ENCODE measurements around the gene DDX42.

DDX42 gene

GRCh38 chr17:63820963-63821561, 47.1 kb downstream of the DDX42 start:
- no peak for DNase-seq (ENCODE audit: low read depth in 3 of 3, low spot score in 1 of 3)

GRCh38 chr17:63821804-63822203, 47.8 kb downstream of the DDX42 start:
- DNase-seq (ENCODE audit: low read depth in 3 of 3, low spot score in 1 of 3) = no peak

GRCh38 chr17:63822537-63822936, 48.6 kb downstream of the DDX42 start:
- DNase-seq (ENCODE audit: low read depth in 3 of 3, low spot score in 1 of 3) = no peak

GRCh38 chr17:63823659-63824331, 49.8 kb downstream of the DDX42 start:
- no peak for DNase-seq (ENCODE audit: low read depth in 3 of 3, low spot score in 1 of 3)

GRCh38 chr17:63824362-63824761, 50.4 kb downstream of the DDX42 start:
- DNase-seq (ENCODE audit: low read depth in 3 of 3, low spot score in 1 of 3) = no peak

- no peak for DNase-seq (ENCODE audit: low read depth in 3 of 3, low spot score in 1 of 3)
Observed at GRCh38 chr17:63826468-63827001, 52.6 kb downstream of the DDX42 start.

- DNase-seq (ENCODE audit: low read depth in 3 of 3, low spot score in 1 of 3) = peak; percentile 86 to 88 (median 86)
Observed at GRCh38 chr17:63827002-63827800, 53.2 kb downstream of the DDX42 start, which contains the start of the genes FTSJ3 and PSMC5. Gene FTSJ3 (minus strand): TSS chr17:63827663. CDS start chr17:63826902, 761 bp downstream. Gene PSMC5 (plus strand): TSS chr17:63827431. CDS start chr17:63827491, 60 bp downstream.

- no peak for DNase-seq (ENCODE audit: low read depth in 3 of 3, low spot score in 1 of 3)
Observed at GRCh38 chr17:63827801-63828221, 53.8 kb downstream of the DDX42 start.

- DNase-seq (ENCODE audit: low read depth in 3 of 3, low spot score in 1 of 3) = no peak
Observed at GRCh38 chr17:63828936-63829335, 55.0 kb downstream of the DDX42 start.

- DNase-seq (ENCODE audit: low read depth in 3 of 3, low spot score in 1 of 3) = no peak
Observed at GRCh38 chr17:63830278-63830677, 56.3 kb downstream of the DDX42 start.

- DNase-seq (ENCODE audit: low read depth in 3 of 3, low spot score in 1 of 3) = no peak
Observed at GRCh38 chr17:63830904-63831491, 57.0 kb downstream of the DDX42 start.

GRCh38 chr17:63831505-63831904, 57.5 kb downstream of the DDX42 start:
- DNase-seq (ENCODE audit: low read depth in 3 of 3, low spot score in 1 of 3) = no peak

- DNase-seq (ENCODE audit: low read depth in 3 of 3, low spot score in 1 of 3) = no peak
Observed at GRCh38 chr17:63832014-63832413, 58.0 kb downstream of the DDX42 start.

- DNase-seq (ENCODE audit: low read depth in 3 of 3, low spot score in 1 of 3) = no peak
Observed at GRCh38 chr17:63832455-63832854, 58.5 kb downstream of the DDX42 start.

GRCh38 chr17:63833026-63833740, 59.2 kb downstream of the DDX42 start:
- DNase-seq (ENCODE audit: low read depth in 3 of 3, low spot score in 1 of 3) = no peak

GRCh38 chr17:63833741-63834373, 59.9 kb downstream of the DDX42 start:
- DNase-seq (ENCODE audit: low read depth in 3 of 3, low spot score in 1 of 3) = no peak

GRCh38 chr17:63834431-63835166, 60.6 kb downstream of the DDX42 start:
- DNase-seq (ENCODE audit: low read depth in 3 of 3, low spot score in 1 of 3) = peak in 2 of 3 donors; percentile 18 to 29

GRCh38 chr17:63835167-63835720, 61.3 kb downstream of the DDX42 start:
- DNase-seq (ENCODE audit: low read depth in 3 of 3, low spot score in 1 of 3) = no peak

- DNase-seq (ENCODE audit: low read depth in 3 of 3, low spot score in 1 of 3) = no peak
Observed at GRCh38 chr17:63836811-63837210, 62.8 kb downstream of the DDX42 start.
